ENCODE data around the gene ZNF778.

DNA sequence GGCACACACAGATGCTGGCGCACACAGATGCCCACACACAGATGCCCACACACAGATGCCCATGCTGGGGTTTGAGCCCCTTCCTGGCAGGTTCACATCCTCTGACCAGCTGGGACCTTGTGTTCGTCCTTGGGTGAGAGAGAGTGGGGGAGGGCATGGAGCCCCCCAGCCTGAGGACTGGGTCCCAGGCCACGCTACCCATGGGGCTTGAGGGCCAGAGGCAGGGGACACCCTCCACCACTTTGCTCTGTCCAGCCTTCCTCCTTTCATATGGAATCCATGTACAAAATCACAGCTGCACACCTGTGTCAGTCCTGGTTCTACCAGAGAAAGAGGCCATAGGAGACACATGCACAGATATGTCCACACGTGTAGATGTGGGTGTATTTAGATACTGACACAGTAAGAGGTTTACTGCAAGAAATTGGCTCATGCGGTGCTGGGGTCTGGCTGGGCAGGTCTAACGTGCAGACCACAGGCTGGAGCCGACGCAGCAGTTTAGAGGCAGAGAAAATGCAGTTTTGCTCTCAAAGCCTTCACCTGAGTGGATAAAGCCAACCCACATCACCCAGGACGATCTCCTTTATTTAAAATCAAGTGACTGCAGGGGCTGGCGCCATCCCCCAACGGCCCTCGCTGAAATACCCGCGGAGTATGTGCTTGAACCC lies 28.0 kb upstream of the ZNF778 start:
- TF ChIP-seq, protein P1, sequence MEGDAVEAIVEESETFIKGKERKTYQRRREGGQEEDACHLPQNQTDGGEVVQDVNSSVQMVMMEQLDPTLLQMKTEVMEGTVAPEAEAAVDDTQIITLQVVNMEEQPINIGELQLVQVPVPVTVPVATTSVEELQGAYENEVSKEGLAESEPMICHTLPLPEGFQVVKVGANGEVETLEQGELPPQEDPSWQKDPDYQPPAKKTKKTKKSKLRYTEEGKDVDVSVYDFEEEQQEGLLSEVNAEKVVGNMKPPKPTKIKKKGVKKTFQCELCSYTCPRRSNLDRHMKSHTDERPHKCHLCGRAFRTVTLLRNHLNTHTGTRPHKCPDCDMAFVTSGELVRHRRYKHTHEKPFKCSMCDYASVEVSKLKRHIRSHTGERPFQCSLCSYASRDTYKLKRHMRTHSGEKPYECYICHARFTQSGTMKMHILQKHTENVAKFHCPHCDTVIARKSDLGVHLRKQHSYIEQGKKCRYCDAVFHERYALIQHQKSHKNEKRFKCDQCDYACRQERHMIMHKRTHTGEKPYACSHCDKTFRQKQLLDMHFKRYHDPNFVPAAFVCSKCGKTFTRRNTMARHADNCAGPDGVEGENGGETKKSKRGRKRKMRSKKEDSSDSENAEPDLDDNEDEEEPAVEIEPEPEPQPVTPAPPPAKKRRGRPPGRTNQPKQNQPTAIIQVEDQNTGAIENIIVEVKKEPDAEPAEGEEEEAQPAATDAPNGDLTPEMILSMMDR (IDR thresholded peaks at IDR 0.05): no peak
- TF ChIP-seq POLR2A (IDR thresholded peaks at IDR 0.05): no peak
